Measurements from ENCODE around the gene FRAS1.
"Not testable (repeated sequence)": the region's sequence is repeated elsewhere in the genome, so short reads cannot be mapped to it uniquely, and the experiment has no call there.

Gene FRAS1

GRCh38 chr4:78119698-78120097 lies 62.6 kb downstream of the FRAS1 start:
- FAIRE-seq (no peak), DNase-seq (ENCODE audit: low spot score) (no peak)

GRCh38 chr4:78120144-78120880 lies 63.2 kb downstream of the FRAS1 start:
- no peak for FAIRE-seq

GRCh38 chr4:78121338-78121904 lies 64.3 kb downstream of the FRAS1 start:
- FAIRE-seq (no peak), DNase-seq (ENCODE audit: low spot score) (no peak)

More at GRCh38 chr4:78120144-78120880, 63.2 kb downstream of the FRAS1 start:
- no peak for DNase-seq (ENCODE audit: low spot score)

GRCh38 chr4:78125834-78126331 lies 68.8 kb downstream of the FRAS1 start:
- not testable (repeated sequence) for FAIRE-seq; DNase-seq (ENCODE audit: low spot score)

- FAIRE-seq (no peak), DNase-seq (ENCODE audit: low spot score) (no peak)
Measured at GRCh38 chr4:78129383-78130108, 72.4 kb downstream of the FRAS1 start.

- no peak for DNase-seq (ENCODE audit: low spot score)
- FAIRE-seq: no peak
Measured at GRCh38 chr4:78131403-78131802, 74.3 kb downstream of the FRAS1 start.

GRCh38 chr4:78136109-78137081 lies 79.3 kb downstream of the FRAS1 start:
- DNase-seq (ENCODE audit: low spot score) (no peak), FAIRE-seq (no peak)

- no peak for FAIRE-seq
- no peak for DNase-seq (ENCODE audit: low spot score)
Measured at GRCh38 chr4:78137532-78137931, 80.4 kb downstream of the FRAS1 start.

- no peak for DNase-seq (ENCODE audit: low spot score)
- no peak for FAIRE-seq
Measured at GRCh38 chr4:78138252-78138651, 81.1 kb downstream of the FRAS1 start.

GRCh38 chr4:78143634-78144033 lies 86.5 kb downstream of the FRAS1 start:
- FAIRE-seq: no peak

GRCh38 chr4:78145008-78145407 lies 87.9 kb downstream of the FRAS1 start:
- DNase-seq (ENCODE audit: low spot score) (no peak), FAIRE-seq (no peak)

More at GRCh38 chr4:78143634-78144033, 86.5 kb downstream of the FRAS1 start:
- DNase-seq (ENCODE audit: low spot score): no peak

GRCh38 chr4:78145622-78146021 lies 88.5 kb downstream of the FRAS1 start:
- FAIRE-seq (no peak), DNase-seq (ENCODE audit: low spot score) (no peak)

GRCh38 chr4:78149751-78150542 lies 92.8 kb downstream of the FRAS1 start:
- peak; percentile 11 for FAIRE-seq
- peak; percentile 10 for DNase-seq (ENCODE audit: low spot score)

GRCh38 chr4:78150543-78150864 lies 93.4 kb downstream of the FRAS1 start:
- DNase-seq (ENCODE audit: low spot score) (no peak), FAIRE-seq (no peak)

GRCh38 chr4:78152795-78153194 lies 95.7 kb downstream of the FRAS1 start:
- FAIRE-seq (no peak), DNase-seq (ENCODE audit: low spot score) (no peak)

GRCh38 chr4:78154972-78155590 lies 98.0 kb downstream of the FRAS1 start:
- DNase-seq (ENCODE audit: low spot score): no peak
- FAIRE-seq: no peak

- FAIRE-seq: no peak
- DNase-seq (ENCODE audit: low spot score): no peak
Measured at GRCh38 chr4:78155616-78156105, 98.5 kb downstream of the FRAS1 start.

- FAIRE-seq (no peak), DNase-seq (ENCODE audit: low spot score) (no peak)
Measured at GRCh38 chr4:78156520-78156919, 99.4 kb downstream of the FRAS1 start.

- FAIRE-seq (no peak), DNase-seq (ENCODE audit: low spot score) (no peak)
Measured at GRCh38 chr4:78162342-78162741, 105.2 kb downstream of the FRAS1 start.

GRCh38 chr4:78162821-78163220 lies 105.7 kb downstream of the FRAS1 start:
- no peak for FAIRE-seq
- DNase-seq (ENCODE audit: low spot score): no peak
